ENCODE measurements around the gene MUTYH.
A peak's percentile ranks its signal among the peaks of the same experiment; 100 is the strongest.

MUTYH gene

GRCh38 chr1:45364294-45364693 lies 24.1 kb upstream of the MUTYH start:
- TF ChIP-seq CTCF (conservative IDR thresholded peaks at IDR 0.05; ENCODE audit: low read length), result no peak
- DNase-seq (ENCODE audit: low read depth), result no peak
- H3K4me3 ChIP-seq (ENCODE audit: low read length), result no peak overlapping the region

DNA sequence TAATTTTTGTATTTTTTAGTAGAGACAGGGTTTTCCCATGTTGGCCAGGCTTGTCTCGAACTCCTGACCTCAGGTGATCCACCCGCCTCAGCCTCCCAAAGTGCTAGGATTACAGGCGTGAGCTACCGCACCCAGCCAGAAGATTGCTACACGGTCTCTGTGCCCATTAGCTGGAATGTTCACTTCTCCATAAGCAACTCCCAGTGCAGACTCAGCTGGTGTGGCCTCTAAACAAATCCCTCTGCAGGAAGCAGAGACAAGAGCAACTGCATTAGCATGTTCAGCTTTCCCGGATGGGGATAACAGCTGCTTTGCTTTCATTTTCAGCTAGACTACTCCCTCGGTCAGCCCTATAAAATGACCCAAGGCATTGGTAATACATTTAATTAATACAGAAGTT lies 20.7 kb upstream of the MUTYH start:
- peak; percentile 30 for TF ChIP-seq CTCF (conservative IDR thresholded peaks at IDR 0.05; ENCODE audit: low read length)
- DNase-seq (ENCODE audit: low read depth), result peak; percentile 81
- peak overlapping the region; percentile 13; the same call in 1 of the 2 replicates for H3K4me3 ChIP-seq (ENCODE audit: low read length)

DNA sequence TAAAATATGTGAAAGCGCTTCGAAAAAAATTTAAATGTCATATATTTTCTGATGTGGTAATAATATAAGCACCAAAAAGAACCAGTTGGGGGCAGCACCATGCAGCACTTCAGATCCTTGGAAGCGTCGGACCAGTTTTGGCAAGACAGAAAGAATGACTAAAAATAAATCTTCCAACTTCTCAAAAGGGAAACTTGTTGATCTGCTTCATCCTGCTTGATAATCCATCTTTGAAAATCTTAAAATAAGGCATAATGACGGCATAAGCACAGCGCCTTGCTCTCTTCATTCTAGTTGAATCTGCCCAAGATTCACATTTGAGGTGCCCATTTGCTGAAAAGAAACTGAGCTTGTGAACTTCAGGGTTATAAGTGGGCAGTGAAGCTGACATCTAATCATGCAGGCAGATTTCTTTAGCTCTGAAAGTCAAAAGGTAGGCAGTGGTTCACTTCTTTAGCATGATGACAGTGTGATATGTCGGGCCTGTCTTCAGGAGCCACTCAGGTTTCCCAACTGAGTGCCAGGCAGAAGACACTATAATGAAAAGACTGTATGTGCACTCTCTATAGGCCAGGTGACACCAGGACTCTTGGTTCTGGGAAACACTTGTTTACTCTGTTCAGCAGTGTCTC lies 19.8 kb upstream of the MUTYH start:
- TF ChIP-seq CTCF (conservative IDR thresholded peaks at IDR 0.05; ENCODE audit: low read length), result peak; percentile 69
- peak; percentile 71 for DNase-seq (ENCODE audit: low read depth)
- no peak overlapping the region for H3K4me3 ChIP-seq (ENCODE audit: low read length)

- DNase-seq (ENCODE audit: low read depth), result no peak
- TF ChIP-seq CTCF (conservative IDR thresholded peaks at IDR 0.05; ENCODE audit: low read length), result no peak
- no peak overlapping the region for H3K4me3 ChIP-seq (ENCODE audit: low read length)
Observed at GRCh38 chr1:45356186-45356585, 15.9 kb upstream of the MUTYH start.

DNA sequence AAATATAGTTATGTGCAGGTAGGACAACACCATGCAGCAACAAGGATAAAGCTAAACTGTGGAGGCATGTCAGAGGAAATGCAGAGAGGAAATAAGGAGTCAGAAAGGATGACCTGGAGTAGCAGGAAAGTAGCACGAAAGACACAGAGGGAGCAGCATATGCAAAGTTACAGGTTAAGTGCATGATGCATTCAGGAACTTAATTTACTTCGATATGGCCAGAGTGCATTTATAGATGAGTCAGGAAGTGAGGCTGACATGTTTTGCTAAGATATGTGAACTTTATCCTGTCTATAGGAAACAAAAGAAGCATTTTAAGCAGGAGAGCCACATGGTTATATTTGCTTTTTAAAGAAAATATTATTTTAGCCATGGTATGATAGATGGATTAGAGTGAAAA lies 15.4 kb upstream of the MUTYH start:
- H3K4me3 ChIP-seq (ENCODE audit: low read length), result no peak overlapping the region
- DNase-seq (ENCODE audit: low read depth), result no peak
- TF ChIP-seq CTCF (conservative IDR thresholded peaks at IDR 0.05; ENCODE audit: low read length), result no peak

GRCh38 chr1:45354838-45355237 lies 14.6 kb upstream of the MUTYH start:
- no peak overlapping the region for H3K4me3 ChIP-seq (ENCODE audit: low read length)

More at GRCh38 chr1:45354838-45355237, 14.6 kb upstream of the MUTYH start:
- DNase-seq (ENCODE audit: low read depth), result no peak
- no peak for TF ChIP-seq CTCF (conservative IDR thresholded peaks at IDR 0.05; ENCODE audit: low read length)
